ENCODE results near the gene CCDC159. TPM values are rescaled to one million over a fixed set of nuclear protein-coding genes. Genes with fewer than 3 reads are reported as not detected.

Gene CCDC159
- total and polyA plus RNA-seq, 2 of the 13 experiments (the other 11 are each of a cell fraction or from before 2014, with no cell fraction given), result 1.7 to 6.3 TPM

DNA sequence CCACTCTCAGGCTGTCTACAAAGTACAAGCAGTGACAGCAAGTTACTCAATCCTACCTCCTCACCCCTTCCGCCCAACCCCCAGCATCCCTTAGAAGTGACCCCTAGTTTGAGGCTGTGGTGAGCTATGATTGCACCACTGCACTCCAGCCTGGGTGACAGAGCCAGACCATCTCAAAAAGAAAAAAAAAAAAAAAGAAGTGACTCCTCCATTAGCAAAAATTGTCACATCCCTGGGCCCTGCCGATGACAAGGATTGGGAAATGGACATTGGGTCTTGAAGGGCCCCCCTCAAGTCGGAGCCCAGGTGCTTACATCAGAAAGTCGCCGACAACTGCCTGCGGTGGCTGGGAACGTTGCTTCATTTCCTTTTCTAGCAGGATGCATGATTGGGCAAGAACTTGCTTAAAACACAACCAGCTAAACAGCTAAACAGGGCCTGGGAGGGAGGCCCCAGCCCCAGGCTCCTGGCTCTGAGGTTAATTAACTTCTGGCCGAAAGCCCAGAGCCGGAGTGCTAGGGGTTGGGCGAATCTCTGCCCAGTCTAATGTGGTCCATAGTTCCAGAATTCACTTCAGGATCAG is 22.1 kb upstream of the CCDC159 start (continued):
- TF ChIP-seq, protein P1, sequence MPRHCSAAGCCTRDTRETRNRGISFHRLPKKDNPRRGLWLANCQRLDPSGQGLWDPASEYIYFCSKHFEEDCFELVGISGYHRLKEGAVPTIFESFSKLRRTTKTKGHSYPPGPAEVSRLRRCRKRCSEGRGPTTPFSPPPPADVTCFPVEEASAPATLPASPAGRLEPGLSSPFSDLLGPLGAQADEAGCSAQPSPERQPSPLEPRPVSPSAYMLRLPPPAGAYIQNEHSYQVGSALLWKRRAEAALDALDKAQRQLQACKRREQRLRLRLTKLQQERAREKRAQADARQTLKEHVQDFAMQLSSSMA (CRISPR knock-in tag; IDR thresholded peaks at IDR 0.05), result 0 out of 2 replicates have a peak, but pooled peaks have one; percentile 21
- TF ChIP-seq SP4 (CRISPR knock-in tag; IDR thresholded peaks at IDR 0.05), result no peak
- TF ChIP-seq, protein P2, sequence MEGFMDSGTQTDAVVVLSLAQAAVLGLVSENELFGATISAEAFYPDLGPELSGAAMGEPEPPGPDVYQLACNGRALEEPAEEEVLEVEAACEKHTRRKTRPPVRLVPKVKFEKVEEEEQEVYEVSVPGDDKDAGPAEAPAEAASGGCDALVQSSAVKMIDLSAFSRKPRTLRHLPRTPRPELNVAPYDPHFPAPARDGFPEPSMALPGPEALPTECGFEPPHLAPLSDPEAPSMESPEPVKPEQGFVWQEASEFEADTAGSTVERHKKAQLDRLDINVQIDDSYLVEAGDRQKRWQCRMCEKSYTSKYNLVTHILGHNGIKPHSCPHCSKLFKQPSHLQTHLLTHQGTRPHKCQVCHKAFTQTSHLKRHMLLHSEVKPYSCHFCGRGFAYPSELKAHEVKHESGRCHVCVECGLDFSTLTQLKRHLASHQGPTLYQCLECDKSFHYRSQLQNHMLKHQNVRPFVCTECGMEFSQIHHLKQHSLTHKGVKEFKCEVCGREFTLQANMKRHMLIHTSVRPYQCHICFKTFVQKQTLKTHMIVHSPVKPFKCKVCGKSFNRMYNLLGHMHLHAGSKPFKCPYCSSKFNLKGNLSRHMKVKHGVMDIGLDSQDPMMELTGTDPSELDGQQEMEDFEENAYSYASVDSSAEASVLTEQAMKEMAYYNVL (CRISPR knock-in tag; IDR thresholded peaks at IDR 0.05; ENCODE audit: borderline replicate concordance), result 0 out of 2 replicates have a peak, but pooled peaks have one; percentile 20
- TF ChIP-seq, protein P3, sequence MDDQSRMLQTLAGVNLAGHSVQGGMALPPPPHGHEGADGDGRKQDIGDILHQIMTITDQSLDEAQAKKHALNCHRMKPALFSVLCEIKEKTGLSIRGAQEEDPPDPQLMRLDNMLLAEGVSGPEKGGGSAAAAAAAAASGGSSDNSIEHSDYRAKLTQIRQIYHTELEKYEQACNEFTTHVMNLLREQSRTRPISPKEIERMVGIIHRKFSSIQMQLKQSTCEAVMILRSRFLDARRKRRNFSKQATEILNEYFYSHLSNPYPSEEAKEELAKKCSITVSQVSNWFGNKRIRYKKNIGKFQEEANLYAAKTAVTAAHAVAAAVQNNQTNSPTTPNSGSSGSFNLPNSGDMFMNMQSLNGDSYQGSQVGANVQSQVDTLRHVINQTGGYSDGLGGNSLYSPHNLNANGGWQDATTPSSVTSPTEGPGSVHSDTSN (CRISPR knock-in tag; IDR thresholded peaks at IDR 0.05; ENCODE audit: borderline replicate concordance), result no peak
- TF ChIP-seq ZZZ3 (CRISPR knock-in tag; IDR thresholded peaks at IDR 0.05; ENCODE audit: borderline replicate concordance), result no peak
- no peak for TF ChIP-seq ZNF253 (CRISPR knock-in tag; IDR thresholded peaks at IDR 0.05; ENCODE audit: borderline replicate concordance)
- TF ChIP-seq ZNF333 (CRISPR knock-in tag; IDR thresholded peaks at IDR 0.05; ENCODE audit: borderline replicate concordance), result no peak
- TF ChIP-seq FOXA3 (CRISPR knock-in tag; IDR thresholded peaks at IDR 0.05), result peak; percentile 59
- TF ChIP-seq HNRNPL (IDR thresholded peaks at IDR 0.05; ENCODE audit: low read depth, low read length), result no peak
- no peak for TF ChIP-seq FOXC1 (CRISPR knock-in tag; IDR thresholded peaks at IDR 0.05; ENCODE audit: borderline replicate concordance)
- TF ChIP-seq, protein P4, sequence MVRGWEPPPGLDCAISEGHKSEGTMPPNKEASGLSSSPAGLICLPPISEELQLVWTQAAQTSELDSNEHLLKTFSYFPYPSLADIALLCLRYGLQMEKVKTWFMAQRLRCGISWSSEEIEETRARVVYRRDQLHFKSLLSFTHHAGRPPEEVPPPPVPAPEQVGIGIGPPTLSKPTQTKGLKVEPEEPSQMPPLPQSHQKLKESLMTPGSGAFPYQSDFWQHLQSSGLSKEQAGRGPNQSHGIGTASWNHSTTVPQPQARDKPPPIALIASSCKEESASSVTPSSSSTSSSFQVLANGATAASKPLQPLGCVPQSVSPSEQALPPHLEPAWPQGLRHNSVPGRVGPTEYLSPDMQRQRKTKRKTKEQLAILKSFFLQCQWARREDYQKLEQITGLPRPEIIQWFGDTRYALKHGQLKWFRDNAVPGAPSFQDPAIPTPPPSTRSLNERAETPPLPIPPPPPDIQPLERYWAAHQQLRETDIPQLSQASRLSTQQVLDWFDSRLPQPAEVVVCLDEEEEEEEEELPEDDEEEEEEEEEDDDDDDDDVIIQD (CRISPR knock-in tag; IDR thresholded peaks at IDR 0.05; ENCODE audit: low read depth), result 0 out of 2 replicates have a peak, but pooled peaks have one; percentile 19
- TF ChIP-seq, protein P5, sequence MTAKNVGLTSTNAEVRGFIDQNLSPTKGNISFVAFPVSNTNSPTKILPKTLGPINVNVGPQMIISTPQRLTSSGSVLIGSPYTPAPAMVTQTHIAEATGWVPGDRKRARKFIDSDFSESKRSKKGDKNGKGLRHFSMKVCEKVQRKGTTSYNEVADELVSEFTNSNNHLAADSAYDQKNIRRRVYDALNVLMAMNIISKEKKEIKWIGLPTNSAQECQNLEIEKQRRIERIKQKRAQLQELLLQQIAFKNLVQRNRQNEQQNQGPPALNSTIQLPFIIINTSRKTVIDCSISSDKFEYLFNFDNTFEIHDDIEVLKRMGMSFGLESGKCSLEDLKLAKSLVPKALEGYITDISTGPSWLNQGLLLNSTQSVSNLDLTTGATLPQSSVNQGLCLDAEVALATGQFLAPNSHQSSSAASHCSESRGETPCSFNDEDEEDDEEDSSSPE (CRISPR knock-in tag; IDR thresholded peaks at IDR 0.05), result no peak
- no peak; the same call in 1 of the 2 replicates for TF ChIP-seq DMAP1 (CRISPR knock-in tag; IDR thresholded peaks at IDR 0.05)
- TF ChIP-seq NR2F6 (IDR thresholded peaks at IDR 0.05), result peak; percentile 49
- TF ChIP-seq NR2F6 (CRISPR knock-in tag; IDR thresholded peaks at IDR 0.05), result peak; percentile 73
- TF ChIP-seq, protein P6, sequence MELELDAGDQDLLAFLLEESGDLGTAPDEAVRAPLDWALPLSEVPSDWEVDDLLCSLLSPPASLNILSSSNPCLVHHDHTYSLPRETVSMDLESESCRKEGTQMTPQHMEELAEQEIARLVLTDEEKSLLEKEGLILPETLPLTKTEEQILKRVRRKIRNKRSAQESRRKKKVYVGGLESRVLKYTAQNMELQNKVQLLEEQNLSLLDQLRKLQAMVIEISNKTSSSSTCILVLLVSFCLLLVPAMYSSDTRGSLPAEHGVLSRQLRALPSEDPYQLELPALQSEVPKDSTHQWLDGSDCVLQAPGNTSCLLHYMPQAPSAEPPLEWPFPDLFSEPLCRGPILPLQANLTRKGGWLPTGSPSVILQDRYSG (CRISPR knock-in tag; IDR thresholded peaks at IDR 0.05), result no peak
- TF ChIP-seq, protein P7, sequence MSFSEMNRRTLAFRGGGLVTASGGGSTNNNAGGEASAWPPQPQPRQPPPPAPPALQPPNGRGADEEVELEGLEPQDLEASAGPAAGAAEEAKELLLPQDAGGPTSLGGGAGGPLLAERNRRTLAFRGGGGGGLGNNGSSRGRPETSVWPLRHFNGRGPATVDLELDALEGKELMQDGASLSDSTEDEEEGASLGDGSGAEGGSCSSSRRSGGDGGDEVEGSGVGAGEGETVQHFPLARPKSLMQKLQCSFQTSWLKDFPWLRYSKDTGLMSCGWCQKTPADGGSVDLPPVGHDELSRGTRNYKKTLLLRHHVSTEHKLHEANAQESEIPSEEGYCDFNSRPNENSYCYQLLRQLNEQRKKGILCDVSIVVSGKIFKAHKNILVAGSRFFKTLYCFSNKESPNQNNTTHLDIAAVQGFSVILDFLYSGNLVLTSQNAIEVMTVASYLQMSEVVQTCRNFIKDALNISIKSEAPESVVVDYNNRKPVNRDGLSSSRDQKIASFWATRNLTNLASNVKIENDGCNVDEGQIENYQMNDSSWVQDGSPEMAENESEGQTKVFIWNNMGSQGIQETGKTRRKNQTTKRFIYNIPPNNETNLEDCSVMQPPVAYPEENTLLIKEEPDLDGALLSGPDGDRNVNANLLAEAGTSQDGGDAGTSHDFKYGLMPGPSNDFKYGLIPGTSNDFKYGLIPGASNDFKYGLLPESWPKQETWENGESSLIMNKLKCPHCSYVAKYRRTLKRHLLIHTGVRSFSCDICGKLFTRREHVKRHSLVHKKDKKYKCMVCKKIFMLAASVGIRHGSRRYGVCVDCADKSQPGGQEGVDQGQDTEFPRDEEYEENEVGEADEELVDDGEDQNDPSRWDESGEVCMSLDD (CRISPR knock-in tag; IDR thresholded peaks at IDR 0.05; ENCODE audit: borderline replicate concordance), result no peak
- no peak for TF ChIP-seq GLI4 (CRISPR knock-in tag; IDR thresholded peaks at IDR 0.05; ENCODE audit: borderline replicate concordance)
